BJ (cell line): ENCODE data around the gene C6orf89. TPM values are rescaled to one million over a fixed set of nuclear protein-coding genes. Genes with fewer than 3 reads are reported as not detected.

Source experiments
- CTCF ChIA-PET: fragments of 350-600 bp; formaldehyde crosslinking; extraction: SDS; loops from one replicate; lab custom pipeline; 2021; ENCODE audit warnings: antibody characterized with exemption, inconsistent platforms; lab: Yijun Ruan, JAX
- POLR2A ChIA-PET: fragments of 300-600 bp; sonication (Branson Sonifier 250); formaldehyde crosslinking; extraction: SDS; loops from one replicate; lab custom pipeline; 2021; ENCODE audit warnings: antibody characterized with exemption; lab: Charles Lee
- DNase-seq: peaks from one replicate; pipeline ENCODE4 v3.0.0-alpha.2; 2011; ENCODE audit warnings: low read depth
- H3K27me3 ChIP-seq: 2 replicates; pipeline ENCODE4 v1.6.0; 2011; ENCODE audit warnings: low read length; ENCODE audit not compliant: control insufficient read depth, insufficient read depth
- H3K36me3 ChIP-seq: 2 replicates; pipeline ENCODE4 v1.5.1; 2011; ENCODE audit warnings: low read length; ENCODE audit not compliant: control insufficient read depth, insufficient read depth
- H3K4me3 ChIP-seq: 2 replicates; pipeline ENCODE4 v1.5.1; 2011; ENCODE audit warnings: low read depth, mild to moderate bottlenecking, control low read depth, low read length
- CTCF ChIP-seq: IDR thresholded peaks from 2 replicates; pipeline ENCODE4 v1.5.1; 2011; ENCODE audit warnings: low read depth, mild to moderate bottlenecking, control low read depth, inconsistent platforms, low read length, moderate library complexity; ENCODE audit not compliant: insufficient read depth
- polyA plus RNA-seq: library from polyadenylated mRNA; depleted of rRNA; stranded (reverse); fragments of >200 nt; gene quantifications from 2 replicates; pipeline ENCODE4 v1.2.3, GENCODE V29; 2011

C6orf89 gene
- polyA plus RNA-seq, 1 experiment, result 66.0 TPM

- no peak for TF ChIP-seq CTCF
- no peak overlapping the region for H3K4me3 ChIP-seq
- CTCF ChIA-PET, result no interaction called here
- POLR2A ChIA-PET, result interaction anchor here (0.6 kb wide), 1 partner anchor 22 kb away, joined by 11 read pairs; no protein-coding TSS in a partner anchor
- no peak for DNase-seq
- no peaks in the 10 kb centered on the region for H3K27me3 ChIP-seq
- H3K36me3 ChIP-seq, result no peaks in the 10 kb centered on the region
These were observed 68.1 kb downstream of the C6orf89 start for GRCh38 chr6:36953931-36954261.

GRCh38 chr6:36954262-36954931 is 68.6 kb downstream of the C6orf89 start, which contains the start of gene PI16:
TSS of gene PI16 (plus strand) at chr6:36954738. CDS start at chr6:36954761, 23 bp downstream.
- ChIA-PET POLR2A (no interaction called here), CTCF (interaction anchor here (3.0 kb wide), 1 partner anchor 25 kb away, joined by 12 read pairs; no protein-coding TSS in a partner anchor)
- no peak for TF ChIP-seq CTCF
- H3K36me3 ChIP-seq, result no peaks in the 10 kb centered on the region
- DNase-seq, result no peak
- no peak within 1 kb of the TSS for H3K4me3 ChIP-seq
- H3K27me3 ChIP-seq, result no peaks in the 10 kb centered on the region

- no peaks in the 10 kb centered on the region for H3K27me3 ChIP-seq
- no peaks in the 10 kb centered on the region for H3K36me3 ChIP-seq
- ChIA-PET CTCF (interaction anchor here (3.0 kb wide), 1 partner anchor 24 kb away, joined by 12 read pairs; no protein-coding TSS in a partner anchor), POLR2A (no interaction called here)
- TF ChIP-seq CTCF, result no peak
- H3K4me3 ChIP-seq, result no peak overlapping the region
- no peak for DNase-seq
These were observed 69.4 kb downstream of the C6orf89 start for GRCh38 chr6:36955136-36955535.

- no peak for TF ChIP-seq CTCF
- CTCF ChIA-PET, result interaction anchor here (1.3 to 3.0 kb wide), 3 partner anchors 10 to 71 kb away, joined by 3 to 12 read pairs (median 4); no protein-coding TSS in a partner anchor
- no peak overlapping the region for H3K4me3 ChIP-seq
- POLR2A ChIA-PET, result no interaction called here
- DNase-seq, result no peak
- no peaks in the 10 kb centered on the region for H3K27me3 ChIP-seq
- no peaks in the 10 kb centered on the region for H3K36me3 ChIP-seq
These were observed 70.1 kb downstream of the C6orf89 start for GRCh38 chr6:36955671-36956445.

- CTCF ChIA-PET, result interaction anchor here (1.3 to 3.0 kb wide), 3 partner anchors 9 to 71 kb away, joined by 3 to 12 read pairs (median 4); no protein-coding TSS in a partner anchor
- TF ChIP-seq CTCF, result no peak
- POLR2A ChIA-PET, result no interaction called here
- no peaks in the 10 kb centered on the region for H3K36me3 ChIP-seq
- H3K4me3 ChIP-seq, result no peak overlapping the region
- no peak for DNase-seq
- H3K27me3 ChIP-seq, result no peaks in the 10 kb centered on the region
These were observed 70.7 kb downstream of the C6orf89 start for GRCh38 chr6:36956446-36956820.
